Adrenal gland (tissue), 5 donors: ENCODE results near the gene PSMB7.

Experiments used
- POLR2A ChIP-seq, 2 donors: fragments of 450-650 bp; IDR thresholded peaks; one replicate each; pipeline ENCODE4 v1.6.1; 2017; ENCODE audit warnings: antibody characterized with exemption in 2 of 2, mild to moderate bottlenecking in 2 of 2, moderate library complexity in 1 of 2
- TF ChIP-seq, protein P1 (sequence below), 6 experiments: fragments of 450-650 bp in 4 of 6; fragments of 200-600 bp in 2 of 6; sonication (generic) in 1 of 6; IDR thresholded peaks; 1 replicate in 5 of 6; 2 replicates in 1 of 6; pipeline versions ENCODE4 v1.5.1 to v1.8.0; 2016 to 2021; ENCODE audit warnings: antibody characterized with exemption in 6 of 6, mild to moderate bottlenecking in 2 of 6, moderate library complexity in 1 of 6
- donor health status: DM: no; HTN: no; CAD: no.

DNA sequence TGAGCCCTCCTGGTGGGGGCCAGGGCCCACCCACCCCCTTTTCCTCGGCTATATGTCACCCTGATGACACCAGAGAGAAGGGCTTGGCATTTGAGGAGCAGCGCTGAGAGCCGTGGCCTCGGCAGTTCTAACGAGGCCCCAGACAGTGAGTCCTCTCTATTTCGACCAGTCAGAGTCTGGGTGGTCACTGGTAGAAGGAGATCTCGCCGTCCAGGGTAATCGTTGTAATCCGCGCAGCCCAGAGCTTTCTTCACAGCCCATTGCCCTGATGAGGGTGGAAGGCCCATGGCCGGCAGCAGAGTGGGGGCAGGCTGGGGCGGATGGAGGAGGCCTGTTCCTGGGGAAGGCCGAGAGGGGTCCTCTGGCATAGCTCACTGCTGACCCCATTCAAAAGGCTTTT, 70.2 kb downstream of the PSMB7 start:
- TF ChIP-seq, protein P1, sequence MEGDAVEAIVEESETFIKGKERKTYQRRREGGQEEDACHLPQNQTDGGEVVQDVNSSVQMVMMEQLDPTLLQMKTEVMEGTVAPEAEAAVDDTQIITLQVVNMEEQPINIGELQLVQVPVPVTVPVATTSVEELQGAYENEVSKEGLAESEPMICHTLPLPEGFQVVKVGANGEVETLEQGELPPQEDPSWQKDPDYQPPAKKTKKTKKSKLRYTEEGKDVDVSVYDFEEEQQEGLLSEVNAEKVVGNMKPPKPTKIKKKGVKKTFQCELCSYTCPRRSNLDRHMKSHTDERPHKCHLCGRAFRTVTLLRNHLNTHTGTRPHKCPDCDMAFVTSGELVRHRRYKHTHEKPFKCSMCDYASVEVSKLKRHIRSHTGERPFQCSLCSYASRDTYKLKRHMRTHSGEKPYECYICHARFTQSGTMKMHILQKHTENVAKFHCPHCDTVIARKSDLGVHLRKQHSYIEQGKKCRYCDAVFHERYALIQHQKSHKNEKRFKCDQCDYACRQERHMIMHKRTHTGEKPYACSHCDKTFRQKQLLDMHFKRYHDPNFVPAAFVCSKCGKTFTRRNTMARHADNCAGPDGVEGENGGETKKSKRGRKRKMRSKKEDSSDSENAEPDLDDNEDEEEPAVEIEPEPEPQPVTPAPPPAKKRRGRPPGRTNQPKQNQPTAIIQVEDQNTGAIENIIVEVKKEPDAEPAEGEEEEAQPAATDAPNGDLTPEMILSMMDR (IDR thresholded peaks at IDR 0.05): no peak
- TF ChIP-seq POLR2A (IDR thresholded peaks at IDR 0.05): no peak
